ENCODE data around the gene NHP2. TPM values are rescaled to one million over a fixed set of nuclear protein-coding genes. Genes with fewer than 3 reads are reported as not detected.

Gene NHP2
- total and polyA plus RNA-seq, 10 of the 15 experiments (the other 5 are each of a cell fraction or from before 2014, with no cell fraction given) = 39.2 to 513 (median 198) TPM

DNA sequence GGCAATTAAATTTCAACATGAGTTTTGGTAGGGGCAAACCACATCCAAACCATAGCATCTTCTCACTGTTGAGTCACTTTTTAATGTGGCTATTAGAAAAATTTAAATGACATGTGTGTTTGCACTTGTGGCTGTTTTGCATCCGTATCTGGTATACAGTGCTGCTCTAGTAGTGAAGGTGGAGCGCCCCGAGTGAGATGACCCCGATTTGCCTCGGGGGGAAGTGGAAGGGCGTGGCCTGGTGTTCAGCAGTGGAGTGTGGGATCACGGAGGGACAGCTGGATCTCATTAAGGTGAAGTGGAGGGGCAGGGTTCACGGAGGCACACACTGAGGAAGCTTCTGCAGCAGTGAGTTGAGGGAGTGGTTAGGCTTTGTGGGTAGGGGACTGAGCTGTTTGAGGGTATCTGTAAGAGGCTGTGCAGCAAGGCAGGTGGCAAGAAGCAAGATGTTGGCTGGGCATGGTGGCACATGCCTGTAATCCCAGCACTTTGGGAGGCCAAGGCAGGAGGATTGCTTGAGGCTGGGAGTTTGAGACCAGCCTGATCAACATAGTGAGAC, 39.6 kb upstream of the NHP2 start (continued):
- TF ChIP-seq, protein P1, sequence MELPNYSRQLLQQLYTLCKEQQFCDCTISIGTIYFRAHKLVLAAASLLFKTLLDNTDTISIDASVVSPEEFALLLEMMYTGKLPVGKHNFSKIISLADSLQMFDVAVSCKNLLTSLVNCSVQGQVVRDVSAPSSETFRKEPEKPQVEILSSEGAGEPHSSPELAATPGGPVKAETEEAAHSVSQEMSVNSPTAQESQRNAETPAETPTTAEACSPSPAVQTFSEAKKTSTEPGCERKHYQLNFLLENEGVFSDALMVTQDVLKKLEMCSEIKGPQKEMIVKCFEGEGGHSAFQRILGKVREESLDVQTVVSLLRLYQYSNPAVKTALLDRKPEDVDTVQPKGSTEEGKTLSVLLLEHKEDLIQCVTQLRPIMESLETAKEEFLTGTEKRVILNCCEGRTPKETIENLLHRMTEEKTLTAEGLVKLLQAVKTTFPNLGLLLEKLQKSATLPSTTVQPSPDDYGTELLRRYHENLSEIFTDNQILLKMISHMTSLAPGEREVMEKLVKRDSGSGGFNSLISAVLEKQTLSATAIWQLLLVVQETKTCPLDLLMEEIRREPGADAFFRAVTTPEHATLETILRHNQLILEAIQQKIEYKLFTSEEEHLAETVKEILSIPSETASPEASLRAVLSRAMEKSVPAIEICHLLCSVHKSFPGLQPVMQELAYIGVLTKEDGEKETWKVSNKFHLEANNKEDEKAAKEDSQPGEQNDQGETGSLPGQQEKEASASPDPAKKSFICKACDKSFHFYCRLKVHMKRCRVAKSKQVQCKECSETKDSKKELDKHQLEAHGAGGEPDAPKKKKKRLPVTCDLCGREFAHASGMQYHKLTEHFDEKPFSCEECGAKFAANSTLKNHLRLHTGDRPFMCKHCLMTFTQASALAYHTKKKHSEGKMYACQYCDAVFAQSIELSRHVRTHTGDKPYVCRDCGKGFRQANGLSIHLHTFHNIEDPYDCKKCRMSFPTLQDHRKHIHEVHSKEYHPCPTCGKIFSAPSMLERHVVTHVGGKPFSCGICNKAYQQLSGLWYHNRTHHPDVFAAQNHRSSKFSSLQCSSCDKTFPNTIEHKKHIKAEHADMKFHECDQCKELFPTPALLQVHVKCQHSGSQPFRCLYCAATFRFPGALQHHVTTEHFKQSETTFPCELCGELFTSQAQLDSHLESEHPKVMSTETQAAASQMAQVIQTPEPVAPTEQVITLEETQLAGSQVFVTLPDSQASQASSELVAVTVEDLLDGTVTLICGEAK (IDR thresholded peaks at IDR 0.05; ENCODE audit: borderline replicate concordance) = no peak
- TF ChIP-seq JUNB (IDR thresholded peaks at IDR 0.05) (no peak), YY1 (IDR thresholded peaks at IDR 0.05; ENCODE audit: low read depth, low read length) (no peak), TCF12 (IDR thresholded peaks at IDR 0.05; ENCODE audit: low read depth, low read length) (no peak), EP300 (IDR thresholded peaks at IDR 0.05; ENCODE audit: borderline replicate concordance in 1 of 2, control insufficient read depth in 1 of 2, low read depth in 2 of 2, low read length in 2 of 2) (no peak), IRF4 (IDR thresholded peaks at IDR 0.05; ENCODE audit: low read depth, low read length) (no peak), NFYA (IDR thresholded peaks at IDR 0.05; ENCODE audit: borderline replicate concordance, low read depth, low read length) (no peak), GATAD2B (conservative IDR thresholded peaks at IDR 0.05; ENCODE audit: low read depth) (no peak), RUNX3 (IDR thresholded peaks at IDR 0.05; ENCODE audit: low read length) (no peak), FOXM1 (IDR thresholded peaks at IDR 0.05; ENCODE audit: low read depth, low read length) (no peak), ELK1 (IDR thresholded peaks at IDR 0.05; ENCODE audit: low read depth, low read length) (no peak), NR2F1 (conservative IDR thresholded peaks at IDR 0.05) (no peak)
- TF ChIP-seq, protein P2, sequence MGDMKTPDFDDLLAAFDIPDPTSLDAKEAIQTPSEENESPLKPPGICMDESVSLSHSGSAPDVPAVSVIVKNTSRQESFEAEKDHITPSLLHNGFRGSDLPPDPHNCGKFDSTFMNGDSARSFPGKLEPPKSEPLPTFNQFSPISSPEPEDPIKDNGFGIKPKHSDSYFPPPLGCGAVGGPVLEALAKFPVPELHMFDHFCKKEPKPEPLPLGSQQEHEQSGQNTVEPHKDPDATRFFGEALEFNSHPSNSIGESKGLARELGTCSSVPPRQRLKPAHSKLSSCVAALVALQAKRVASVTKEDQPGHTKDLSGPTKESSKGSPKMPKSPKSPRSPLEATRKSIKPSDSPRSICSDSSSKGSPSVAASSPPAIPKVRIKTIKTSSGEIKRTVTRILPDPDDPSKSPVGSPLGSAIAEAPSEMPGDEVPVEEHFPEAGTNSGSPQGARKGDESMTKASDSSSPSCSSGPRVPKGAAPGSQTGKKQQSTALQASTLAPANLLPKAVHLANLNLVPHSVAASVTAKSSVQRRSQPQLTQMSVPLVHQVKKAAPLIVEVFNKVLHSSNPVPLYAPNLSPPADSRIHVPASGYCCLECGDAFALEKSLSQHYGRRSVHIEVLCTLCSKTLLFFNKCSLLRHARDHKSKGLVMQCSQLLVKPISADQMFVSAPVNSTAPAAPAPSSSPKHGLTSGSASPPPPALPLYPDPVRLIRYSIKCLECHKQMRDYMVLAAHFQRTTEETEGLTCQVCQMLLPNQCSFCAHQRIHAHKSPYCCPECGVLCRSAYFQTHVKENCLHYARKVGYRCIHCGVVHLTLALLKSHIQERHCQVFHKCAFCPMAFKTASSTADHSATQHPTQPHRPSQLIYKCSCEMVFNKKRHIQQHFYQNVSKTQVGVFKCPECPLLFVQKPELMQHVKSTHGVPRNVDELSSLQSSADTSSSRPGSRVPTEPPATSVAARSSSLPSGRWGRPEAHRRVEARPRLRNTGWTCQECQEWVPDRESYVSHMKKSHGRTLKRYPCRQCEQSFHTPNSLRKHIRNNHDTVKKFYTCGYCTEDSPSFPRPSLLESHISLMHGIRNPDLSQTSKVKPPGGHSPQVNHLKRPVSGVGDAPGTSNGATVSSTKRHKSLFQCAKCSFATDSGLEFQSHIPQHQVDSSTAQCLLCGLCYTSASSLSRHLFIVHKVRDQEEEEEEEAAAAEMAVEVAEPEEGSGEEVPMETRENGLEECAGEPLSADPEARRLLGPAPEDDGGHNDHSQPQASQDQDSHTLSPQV (IDR thresholded peaks at IDR 0.05) = no peak
- TF ChIP-seq, protein P3, sequence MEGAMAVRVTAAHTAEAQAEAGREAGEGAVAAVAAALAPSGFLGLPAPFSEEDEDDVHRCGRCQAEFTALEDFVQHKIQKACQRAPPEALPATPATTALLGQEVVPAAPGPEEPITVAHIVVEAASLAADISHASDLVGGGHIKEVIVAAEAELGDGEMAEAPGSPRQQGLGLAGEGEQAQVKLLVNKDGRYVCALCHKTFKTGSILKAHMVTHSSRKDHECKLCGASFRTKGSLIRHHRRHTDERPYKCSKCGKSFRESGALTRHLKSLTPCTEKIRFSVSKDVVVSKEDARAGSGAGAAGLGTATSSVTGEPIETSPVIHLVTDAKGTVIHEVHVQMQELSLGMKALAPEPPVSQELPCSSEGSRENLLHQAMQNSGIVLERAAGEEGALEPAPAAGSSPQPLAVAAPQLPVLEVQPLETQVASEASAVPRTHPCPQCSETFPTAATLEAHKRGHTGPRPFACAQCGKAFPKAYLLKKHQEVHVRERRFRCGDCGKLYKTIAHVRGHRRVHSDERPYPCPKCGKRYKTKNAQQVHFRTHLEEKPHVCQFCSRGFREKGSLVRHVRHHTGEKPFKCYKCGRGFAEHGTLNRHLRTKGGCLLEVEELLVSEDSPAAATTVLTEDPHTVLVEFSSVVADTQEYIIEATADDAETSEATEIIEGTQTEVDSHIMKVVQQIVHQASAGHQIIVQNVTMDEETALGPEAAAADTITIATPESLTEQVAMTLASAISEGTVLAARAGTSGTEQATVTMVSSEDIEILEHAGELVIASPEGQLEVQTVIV (IDR thresholded peaks at IDR 0.05; ENCODE audit: borderline replicate concordance, partially characterized antibody) = no peak
